GM12874 (cell line): ENCODE results near the gene NEU4.

Source experiments
- CTCF ChIP-seq: IDR thresholded peaks from 2 replicates; pipeline ENCODE4 v1.5.1; 2011; ENCODE audit warnings: low read depth, mild to moderate bottlenecking, control low read depth, low read length, moderate library complexity; ENCODE audit not compliant: insufficient read depth

Gene NEU4

GRCh38 chr2:241777686-241778627 lies 31.0 kb upstream of the NEU4 start:
- no peak for TF ChIP-seq CTCF

- no peak for TF ChIP-seq CTCF
Observed at GRCh38 chr2:241780939-241781569, 27.9 kb upstream of the NEU4 start.

- TF ChIP-seq CTCF, result no peak
Observed at GRCh38 chr2:241788135-241788534, 20.9 kb upstream of the NEU4 start.

- no peak for TF ChIP-seq CTCF
Observed at GRCh38 chr2:241788572-241788971, 20.4 kb upstream of the NEU4 start.

- no peak for TF ChIP-seq CTCF
Observed at GRCh38 chr2:241793385-241793784, 15.6 kb upstream of the NEU4 start.

GRCh38 chr2:241794250-241794823 lies 14.7 kb upstream of the NEU4 start:
- no peak for TF ChIP-seq CTCF
